ENCODE results near the gene HLCS. TPM values are rescaled to one million over a fixed set of nuclear protein-coding genes. Genes with fewer than 3 reads are reported as not detected.

The HLCS gene
- total and polyA plus RNA-seq, 2 of the 8 experiments (the other 6 are each of a cell fraction or from before 2014, with no cell fraction given), result 4.7 to 12.2 TPM

GRCh38 chr21:36988536-36988935 is 22.1 kb upstream of the HLCS start:
- no peak overlapping the region for H2BK20ac ChIP-seq (ENCODE audit: low read length)
- no peak overlapping the region for H2AFZ ChIP-seq (ENCODE audit: low read length)
- H3K56ac ChIP-seq (replicated peaks; ENCODE audit: insufficient read length, low read depth, low read length), result no peak overlapping the region
- no peaks in the 10 kb centered on the region for H3K79me1 ChIP-seq (ENCODE audit: low read depth, low read length)
- no peaks in the 10 kb centered on the region for H3K9me3 ChIP-seq (ENCODE audit: insufficient read depth in 2 of 2, low read depth in 1 of 2, low read length in 1 of 2)
- H3K14ac ChIP-seq (ENCODE audit: insufficient read length), result no peak overlapping the region
- H2BK12ac ChIP-seq (ENCODE audit: low read depth, low read length), result no peak overlapping the region
- H3K27me3 ChIP-seq (replicated peaks in 1 of 4; ENCODE audit: control insufficient read depth in 3 of 4, extremely low read depth in 1 of 4, insufficient read depth in 3 of 4, low read length in 3 of 4), result no peaks in the 10 kb centered on the region; a peak in 1 of 7 replicates
- no peak overlapping the region for H3K4me2 ChIP-seq (ENCODE audit: insufficient read depth in 1 of 2, low read depth in 2 of 2, low read length in 2 of 2)
- no peak overlapping the region for H2BK120ac ChIP-seq (replicated peaks; ENCODE audit: low read depth, low read length)
- H4K20me1 ChIP-seq (replicated peaks in 1 of 2; ENCODE audit: control insufficient read depth in 1 of 2, insufficient read depth in 2 of 2, low read length in 2 of 2), result no peaks in the 10 kb centered on the region
- no peak overlapping the region for H3K4me3 ChIP-seq (ENCODE audit: extremely low read depth in 1 of 4, insufficient read depth in 2 of 4, low read depth in 3 of 4, low read length in 4 of 4)
- H2BK5ac ChIP-seq (ENCODE audit: low read depth, low read length), result no peak overlapping the region
- CTCF ChIA-PET (ENCODE audit: partially characterized antibody), result interaction anchor here (0.5 kb wide), 1 partner anchor 596 kb away, joined by 3 read pairs; no protein-coding TSS in a partner anchor
- no peak overlapping the region for H3K9ac ChIP-seq (replicated peaks in 1 of 4; ENCODE audit: extremely low read depth in 1 of 4, low read depth in 3 of 4, low read length in 3 of 4)
- DNase-seq (ENCODE audit: low read depth in 1 of 2, low spot score in 2 of 2) (no peak), FAIRE-seq (no peak)
- H3K23ac ChIP-seq (ENCODE audit: insufficient read length), result no peak overlapping the region
- H4K8ac ChIP-seq (ENCODE audit: extremely low read depth, insufficient read depth, low read length), result no peak overlapping the region
- no peak overlapping the region for H4K5ac ChIP-seq (ENCODE audit: insufficient read length, low read depth, low read length)
- WGBS, 2 experiments (ENCODE audit: extremely low coverage in 1 of 2, insufficient coverage in 1 of 2, insufficient read length in 1 of 2, insufficient replicate concordance in 2 of 2, low coverage in 1 of 2, low lambda C conversion rate in 2 of 2, missing lambda C conversion rate in 1 of 2), result 81% methylated on average over 4 of the region's 4 CpGs; no CpG with 5 or more reads in 1 of the 2 experiments
- no peaks in the 10 kb centered on the region for H3K36me3 ChIP-seq (ENCODE audit: control insufficient read depth in 2 of 4, insufficient read depth in 4 of 4, low read length in 3 of 4)
- no peak overlapping the region for H3K27ac ChIP-seq (ENCODE audit: low read depth, low read length)
- POLR2A ChIA-PET (ENCODE audit: partially characterized antibody), result interaction anchor here (1.9 kb wide), 1 partner anchor 9 kb away, joined by 5 read pairs; no protein-coding TSS in a partner anchor
- H4K91ac ChIP-seq (replicated peaks; ENCODE audit: insufficient read length, low read length), result no peak overlapping the region
- peaks cover 7% of the 10 kb centered on the region for H3K23me2 ChIP-seq (ENCODE audit: low read depth, low read length)
- no peak overlapping the region for H3K18ac ChIP-seq (ENCODE audit: extremely low read depth, low read length)
- no peak overlapping the region for H2AK5ac ChIP-seq (ENCODE audit: low read depth, low read length)
- no peaks in the 10 kb centered on the region for H3K79me2 ChIP-seq (ENCODE audit: control insufficient read depth in 1 of 2, insufficient read depth in 2 of 2, low read length in 2 of 2)
- H2BK15ac ChIP-seq (ENCODE audit: low read length), result no peak overlapping the region
- no peak overlapping the region for H3K4ac ChIP-seq (replicated peaks; ENCODE audit: insufficient read length, low read depth, low read length)
- peaks cover 3 to 16% (median 6%) of the 10 kb centered on the region in 4 experiments for H3K4me1 ChIP-seq (replicated peaks in 1 of 4; ENCODE audit: control insufficient read depth in 3 of 4, insufficient read depth in 4 of 4, low read length in 3 of 4)
- TF ChIP-seq FOSL1 (IDR thresholded peaks at IDR 0.05; ENCODE audit: insufficient read depth, low read depth, low read length) (no peak), POLR2AphosphoS5 (IDR thresholded peaks at IDR 0.05; ENCODE audit: low read depth, low read length) (no peak), CBX8 (IDR thresholded peaks at IDR 0.05; ENCODE audit: borderline replicate concordance, low read depth, low read length) (no peak), NANOG (IDR thresholded peaks at IDR 0.05; ENCODE audit: insufficient read depth, low read depth, low read length, poor library complexity, severe bottlenecking) (no peak), E2F6 (IDR thresholded peaks at IDR 0.05) (no peak), BACH1 (IDR thresholded peaks at IDR 0.05; ENCODE audit: low read length) (no peak), RAD21 (IDR thresholded peaks at IDR 0.05 in 1 of 2, conservative IDR thresholded peaks at IDR 0.05 in 1 of 2; ENCODE audit: low read depth in 2 of 2, low read length in 2 of 2) (no peak), RNF2 (IDR thresholded peaks at IDR 0.05; ENCODE audit: borderline replicate concordance, low read depth, low read length, missing control alignments, poor library complexity, severe bottlenecking) (no peak), CHD2 (IDR thresholded peaks at IDR 0.05; ENCODE audit: low read length) (no peak), KDM1A (IDR thresholded peaks at IDR 0.05; ENCODE audit: borderline replicate concordance, low read length) (no peak), ATF2 (IDR thresholded peaks at IDR 0.05; ENCODE audit: low read length) (no peak)

Measured in H1 (cell line).